Osteocyte (in vitro differentiated cells): ENCODE data around the gene ZNF22. TPM values are rescaled to one million over a fixed set of nuclear protein-coding genes. Genes with fewer than 3 reads are reported as not detected.

ENCODE experiments used
- DNase-seq: peaks from one replicate; pipeline ENCODE4 v3.0.0; 2021; ENCODE audit warnings: mixed read lengths; ENCODE audit not compliant: unreplicated experiment; ENCODE audit errors: extremely low spot score
- H3K27ac Mint-ChIP-seq: one replicate; pipeline ENCODE4 v1.8.0; 2021; ENCODE audit warnings: mild to moderate bottlenecking, mixed read lengths; ENCODE audit not compliant: unreplicated experiment
- H3K27me3 Mint-ChIP-seq: one replicate; pipeline ENCODE4 v1.8.0; 2021; ENCODE audit warnings: mixed read lengths; ENCODE audit not compliant: unreplicated experiment
- H3K36me3 Mint-ChIP-seq: one replicate; pipeline ENCODE4 v1.8.0; 2021; ENCODE audit warnings: mixed read lengths; ENCODE audit not compliant: unreplicated experiment
- H3K4me1 Mint-ChIP-seq: one replicate; pipeline ENCODE4 v1.8.0; 2021; ENCODE audit warnings: mixed read lengths; ENCODE audit not compliant: unreplicated experiment
- H3K4me3 Mint-ChIP-seq: one replicate; pipeline ENCODE4 v1.8.0; 2021; ENCODE audit warnings: mild to moderate bottlenecking, moderate library complexity, mixed read lengths; ENCODE audit not compliant: unreplicated experiment
- H3K9me3 Mint-ChIP-seq: one replicate; pipeline ENCODE4 v1.8.0; 2021; ENCODE audit warnings: mixed read lengths; ENCODE audit not compliant: unreplicated experiment
- CTCF ChIP-seq: fragments of 200-600 bp; sonication (generic); IDR thresholded peaks from 2 replicates; pipeline ENCODE4 v1.5.0; 2021; ENCODE audit warnings: antibody characterized with exemption, mild to moderate bottlenecking, moderate library complexity
- total RNA-seq: library from RNA; stranded (reverse); gene quantifications from 2 replicates; pipeline ENCODE4 v1.2.1, GENCODE V29; 2021

The ZNF22 gene
- total RNA-seq, 1 donor from 2014 or later = 23.4 TPM

GRCh38 chr10:44965651-44966097 is 35.0 kb upstream of the ZNF22 start:
- no peaks in the 10 kb centered on the region for H3K9me3 Mint-ChIP-seq
- no peak for DNase-seq
- no peak overlapping the region for H3K4me3 Mint-ChIP-seq
- TF ChIP-seq CTCF = no peak
- H3K36me3 Mint-ChIP-seq = peaks cover 2% of the 10 kb centered on the region
- peaks cover 58% of the 10 kb centered on the region for H3K4me1 Mint-ChIP-seq
- H3K27me3 Mint-ChIP-seq = no peaks in the 10 kb centered on the region
- H3K27ac Mint-ChIP-seq = peak overlapping the region; percentile 74

- H3K36me3 Mint-ChIP-seq = peaks cover 2% of the 10 kb centered on the region
- H3K9me3 Mint-ChIP-seq = no peaks in the 10 kb centered on the region
- no peak for DNase-seq
- H3K4me3 Mint-ChIP-seq = no peak overlapping the region
- no peak for TF ChIP-seq CTCF
- H3K27ac Mint-ChIP-seq = peak overlapping the region; percentile 74
- H3K4me1 Mint-ChIP-seq = peaks cover 52% of the 10 kb centered on the region
- H3K27me3 Mint-ChIP-seq = no peaks in the 10 kb centered on the region
Measured at GRCh38 chr10:44966129-44966815, 34.5 kb upstream of the ZNF22 start.

- Mint-ChIP-seq H3K4me3 (no peak overlapping the region), H3K4me1 (peaks cover 52% of the 10 kb centered on the region), H3K36me3 (peaks cover 2% of the 10 kb centered on the region), H3K9me3 (no peaks in the 10 kb centered on the region), H3K27me3 (no peaks in the 10 kb centered on the region), H3K27ac (no peak overlapping the region)
- TF ChIP-seq CTCF = peak; percentile 29
- DNase-seq = no peak
Measured at GRCh38 chr10:44966816-44967509, 33.8 kb upstream of the ZNF22 start.

GRCh38 chr10:44967616-44968015 is 33.1 kb upstream of the ZNF22 start:
- H3K27ac Mint-ChIP-seq = peak overlapping the region; percentile 47
- no peak overlapping the region for H3K4me3 Mint-ChIP-seq
- H3K36me3 Mint-ChIP-seq = peaks cover 4% of the 10 kb centered on the region
- H3K27me3 Mint-ChIP-seq = no peaks in the 10 kb centered on the region
- no peak for TF ChIP-seq CTCF
- no peaks in the 10 kb centered on the region for H3K9me3 Mint-ChIP-seq
- DNase-seq = no peak
- peaks cover 51% of the 10 kb centered on the region for H3K4me1 Mint-ChIP-seq

GRCh38 chr10:44968091-44968490 is 32.6 kb upstream of the ZNF22 start:
- Mint-ChIP-seq H3K9me3 (no peaks in the 10 kb centered on the region), H3K4me1 (peaks cover 46% of the 10 kb centered on the region), H3K27me3 (no peaks in the 10 kb centered on the region), H3K4me3 (no peak overlapping the region), H3K36me3 (peaks cover 4% of the 10 kb centered on the region), H3K27ac (no peak overlapping the region)
- no peak for DNase-seq
- TF ChIP-seq CTCF = no peak
